ENCODE data around the gene RHOU.

- TF ChIP-seq CTCF (IDR thresholded peaks at IDR 0.05) (no peak), EZH2 (IDR thresholded peaks at IDR 0.05) (no peak)
These were observed 12.8 kb downstream of the RHOU start for GRCh38 chr1:228748029-228748428.

Measured in neural progenitor cell (in vitro differentiated cells).